ENCODE measurements around the gene CBFA2T2.
A peak's percentile ranks its signal among the peaks of the same experiment; 100 is the strongest.
"Not testable (repeated sequence)": the region's sequence is repeated elsewhere in the genome, so short reads cannot be mapped to it uniquely, and the experiment has no call there.

Gene CBFA2T2

DNA sequence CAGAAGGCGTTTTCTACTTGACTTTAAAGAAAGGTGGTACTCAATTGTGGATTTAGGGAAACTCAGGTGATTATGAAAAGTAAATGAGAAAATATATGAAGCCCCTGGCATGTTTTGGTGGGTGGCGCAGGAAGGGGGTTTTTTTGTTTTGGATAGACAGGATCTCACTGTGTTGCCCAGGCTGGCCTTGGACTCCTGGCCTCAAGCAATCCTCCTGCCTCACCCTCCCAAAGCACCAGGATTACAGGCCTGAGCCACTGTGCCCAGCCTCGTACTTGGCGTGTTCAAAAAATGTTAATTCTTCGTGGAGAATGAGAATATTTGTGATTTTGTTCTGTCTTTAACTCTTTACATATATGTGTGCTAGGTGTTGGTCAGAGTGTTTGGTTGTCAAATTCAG, 140.1 kb downstream of the CBFA2T2 start:
- DNase-seq, result no peak

DNA sequence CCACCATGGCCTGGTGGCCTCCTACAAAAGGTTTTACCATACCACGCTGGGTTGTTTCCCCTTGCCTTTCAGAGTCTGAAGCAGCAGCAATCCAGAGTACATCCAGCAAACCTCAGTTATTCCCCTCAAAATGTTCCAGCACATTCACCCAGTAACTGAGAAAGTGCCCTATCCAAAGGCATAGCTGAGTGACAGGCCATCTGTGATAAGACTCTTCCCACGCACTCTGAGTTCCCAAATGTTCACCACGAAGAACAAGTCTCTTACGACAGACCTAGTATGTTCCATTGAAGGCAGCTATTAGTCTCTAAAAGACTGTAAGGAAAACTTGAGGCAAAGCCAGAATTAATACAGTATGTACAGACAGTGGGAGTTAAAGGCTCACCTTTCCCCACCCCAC, 140.6 kb downstream of the CBFA2T2 start:
- no peak for DNase-seq

DNA sequence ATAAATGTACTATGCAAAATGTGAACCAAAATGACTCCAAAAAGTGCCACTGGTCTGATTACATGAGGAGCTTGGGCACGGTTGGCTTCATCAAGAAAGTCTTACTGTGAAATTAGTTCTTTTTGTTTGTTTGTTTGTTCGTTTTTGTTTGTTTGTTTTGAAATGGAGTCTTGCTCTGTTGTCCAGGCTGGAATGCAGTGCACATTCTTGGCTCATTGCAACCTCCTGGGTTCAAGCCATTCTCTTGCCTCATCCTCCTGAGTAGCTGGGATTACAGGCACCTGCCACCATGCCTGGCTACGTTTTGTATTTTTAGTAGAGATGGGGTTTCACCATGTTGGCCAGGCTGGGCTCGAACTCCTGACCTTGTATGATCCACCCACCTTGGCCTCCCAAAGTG, 142.0 kb downstream of the CBFA2T2 start:
- DNase-seq, result not testable (repeated sequence)

DNA sequence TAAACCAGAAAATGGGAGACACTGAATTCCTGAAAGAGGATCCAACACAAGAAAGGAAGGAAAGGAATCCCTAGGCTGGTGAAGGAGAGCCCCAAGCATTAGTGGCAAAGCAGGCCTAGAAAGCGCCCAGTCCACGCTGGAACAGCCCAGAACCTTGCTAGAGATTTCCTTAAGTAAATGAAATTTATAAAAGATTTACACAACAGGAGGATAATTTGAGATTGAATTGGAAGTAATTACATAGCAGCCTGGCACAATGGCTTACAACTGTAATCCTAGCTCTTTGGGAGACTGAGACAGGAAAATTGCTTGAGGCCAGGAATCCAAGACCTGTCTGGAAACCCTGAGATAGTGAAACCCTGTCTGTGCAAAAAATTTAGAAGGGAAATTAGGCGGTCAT, 145.4 kb downstream of the CBFA2T2 start:
- DNase-seq, result no peak

GRCh38 chr20:33636776-33637175, 146.9 kb downstream of the CBFA2T2 start:
- no peak for DNase-seq

DNA sequence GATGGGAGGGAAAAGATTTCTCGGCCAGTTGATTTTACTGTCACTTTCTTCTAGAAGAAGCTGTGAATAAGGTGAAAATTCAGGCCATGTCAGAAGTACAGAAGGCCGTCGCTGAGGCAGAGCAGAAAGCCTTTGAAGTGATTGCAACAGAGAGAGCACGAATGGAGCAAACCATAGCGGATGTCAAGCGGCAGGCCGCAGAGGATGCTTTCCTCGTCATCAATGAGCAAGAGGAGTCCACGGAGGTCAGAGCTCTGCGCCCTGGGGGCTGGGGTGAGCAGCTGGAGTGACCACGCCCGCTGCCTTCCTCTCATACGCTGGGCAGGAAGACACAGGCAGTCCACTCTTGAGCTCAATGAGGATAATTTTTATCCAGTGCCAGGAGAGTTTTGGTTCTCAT, 150.4 kb downstream of the CBFA2T2 start:
- DNase-seq, result no peak

DNA sequence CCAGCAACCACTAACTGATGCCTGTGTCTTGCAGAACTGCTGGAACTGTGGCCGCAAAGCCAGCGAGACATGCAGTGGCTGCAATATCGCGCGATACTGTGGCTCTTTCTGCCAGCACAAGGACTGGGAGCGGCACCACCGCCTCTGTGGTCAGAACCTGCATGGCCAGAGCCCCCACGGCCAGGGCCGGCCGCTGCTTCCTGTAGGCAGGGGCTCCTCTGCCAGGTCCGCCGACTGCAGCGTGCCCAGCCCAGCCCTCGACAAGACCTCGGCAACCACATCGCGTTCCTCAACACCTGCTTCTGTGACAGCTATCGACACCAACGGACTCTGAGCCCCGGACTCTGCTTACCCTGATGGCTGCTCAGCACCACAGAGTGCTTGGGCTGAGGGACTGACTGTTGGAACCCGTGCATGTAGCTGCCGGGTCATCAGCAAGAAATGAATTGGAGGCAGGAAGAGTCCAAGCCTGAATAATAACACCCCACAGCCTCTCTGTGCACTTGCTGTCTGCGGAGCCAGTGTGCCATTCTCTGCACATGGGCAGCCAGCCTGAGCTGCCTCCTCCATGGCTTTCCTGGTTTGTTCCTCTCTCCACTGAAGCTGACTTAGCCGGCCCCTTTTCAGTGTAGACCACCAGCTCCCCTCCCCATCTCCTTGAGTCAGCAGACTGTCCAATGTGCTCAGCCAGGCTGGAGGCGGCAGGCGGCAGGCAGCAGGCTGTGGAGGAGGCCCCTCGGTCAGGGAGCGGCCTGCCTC, 154.6 kb downstream of the CBFA2T2 start:
- DNase-seq, result no peak

DNA sequence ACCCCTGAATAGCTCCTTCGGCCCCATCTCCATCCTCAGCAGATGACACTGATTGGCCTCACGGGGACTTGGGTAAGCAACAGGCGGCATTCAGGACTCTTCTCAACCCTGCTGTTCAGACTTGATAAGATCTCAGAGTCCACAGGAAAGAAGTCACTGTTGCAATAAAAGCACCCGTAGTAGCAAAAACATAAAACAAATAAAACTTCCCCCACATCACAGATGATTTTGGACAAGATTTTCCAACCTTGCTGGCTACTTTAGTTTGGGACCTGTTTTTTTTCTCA, 155.1 kb downstream of the CBFA2T2 start:
- DNase-seq, result no peak

- DNase-seq, result no peak
Measured at GRCh38 chr20:33645396-33645795, 155.5 kb downstream of the CBFA2T2 start.

DNA sequence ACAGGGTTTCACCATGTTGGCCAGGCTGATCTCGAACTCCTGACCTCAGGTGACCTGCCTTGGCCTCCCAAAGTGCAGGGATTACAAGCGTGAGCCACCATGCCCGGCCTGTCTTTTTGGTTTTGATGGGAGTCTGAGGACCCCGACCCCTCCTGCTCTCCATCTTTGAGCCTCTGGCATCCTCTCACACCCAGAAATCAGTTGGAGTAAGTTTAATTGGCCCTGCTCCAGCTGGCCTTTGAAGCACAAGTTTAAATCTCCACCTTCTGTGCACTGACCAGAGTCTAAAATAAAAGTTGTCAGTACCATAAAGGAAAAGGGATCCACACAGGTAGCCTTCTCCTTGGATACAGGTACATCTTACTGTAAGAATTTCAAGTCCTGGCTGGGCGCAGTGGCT, 156.3 kb downstream of the CBFA2T2 start:
- DNase-seq, result no peak

DNA sequence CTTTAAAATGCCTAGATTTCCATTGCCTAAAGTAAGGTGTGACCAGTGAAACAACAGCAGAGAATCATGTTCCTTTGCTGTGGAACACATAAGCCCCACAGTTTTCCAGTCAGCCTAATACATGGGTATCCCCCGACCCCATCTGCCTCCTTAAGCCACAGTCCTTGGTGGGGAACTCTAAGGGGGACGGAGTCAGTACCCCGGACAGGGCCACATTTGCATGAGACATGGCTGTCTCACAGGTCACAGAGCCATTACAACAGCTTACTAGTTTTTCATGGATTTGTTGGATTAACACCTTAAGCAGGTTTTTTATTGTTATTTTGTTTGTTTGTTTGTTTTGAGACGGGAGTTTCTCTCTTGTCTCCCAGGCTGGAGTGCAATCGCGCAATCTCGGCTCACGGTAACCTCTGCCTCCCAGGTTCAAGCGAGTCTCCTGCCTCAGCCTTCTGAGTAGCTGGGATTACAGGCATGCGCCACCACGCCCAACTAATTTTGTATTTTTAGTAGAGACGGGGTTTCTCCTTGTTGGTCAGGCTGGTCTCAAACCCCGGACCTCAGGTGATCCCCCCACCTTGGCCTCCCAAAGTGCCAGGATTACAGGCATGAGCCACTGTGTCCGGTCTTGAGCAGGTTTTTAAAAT, 157.2 kb downstream of the CBFA2T2 start:
- DNase-seq, result not testable (repeated sequence)

DNA sequence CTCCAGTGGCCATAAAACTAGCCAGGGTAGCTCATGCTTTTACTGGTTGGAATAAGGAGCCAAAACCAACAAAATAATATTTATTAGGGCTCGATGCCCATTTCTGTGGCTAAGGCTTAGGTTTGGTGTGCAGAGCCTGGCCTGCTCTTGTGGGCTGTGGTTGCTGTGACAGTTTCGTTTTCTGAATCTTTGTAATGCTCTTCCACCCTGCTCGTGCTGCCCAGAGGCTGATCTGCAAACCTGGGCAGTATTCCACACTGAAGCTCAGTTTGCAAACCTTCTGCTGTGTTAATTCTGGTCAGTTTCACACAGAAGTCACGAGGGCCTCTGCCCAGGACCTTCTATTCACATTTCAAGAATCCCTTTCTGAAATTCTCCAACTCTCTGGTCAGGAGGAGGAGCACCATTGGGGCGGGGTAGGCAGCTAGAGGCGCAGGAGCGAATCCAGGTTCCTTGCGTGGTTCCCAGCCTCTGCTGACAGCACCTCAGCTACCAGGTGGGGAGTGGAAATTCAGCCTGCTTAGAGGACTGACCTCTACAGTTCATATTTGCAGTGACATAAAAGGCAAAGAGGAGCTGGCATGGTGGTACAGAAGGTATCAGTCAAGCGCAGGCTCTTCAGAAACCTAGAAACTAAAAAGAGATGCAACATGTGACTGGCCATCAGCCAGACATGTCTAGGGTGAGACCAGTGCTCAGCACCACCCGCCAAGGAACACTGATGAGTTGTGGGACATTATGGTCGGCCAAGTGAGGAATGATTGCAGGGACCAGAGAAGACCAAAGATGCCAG, 157.9 kb downstream of the CBFA2T2 start:
- no peak for DNase-seq

- no peak for DNase-seq
Measured at GRCh38 chr20:33648396-33649004, 158.6 kb downstream of the CBFA2T2 start.

GRCh38 chr20:33649201-33649681, 159.3 kb downstream of the CBFA2T2 start:
- no peak for DNase-seq

- peak; percentile 21 for DNase-seq
Measured at GRCh38 chr20:33650111-33650752, 160.3 kb downstream of the CBFA2T2 start.

- peak; percentile 17 for DNase-seq
Measured at GRCh38 chr20:33650753-33651561, 161.1 kb downstream of the CBFA2T2 start.

GRCh38 chr20:33651562-33652048, 161.7 kb downstream of the CBFA2T2 start:
- DNase-seq, result peak; percentile 25

GRCh38 chr20:33653218-33653899, 163.5 kb downstream of the CBFA2T2 start:
- DNase-seq, result peak; percentile 81

DNA sequence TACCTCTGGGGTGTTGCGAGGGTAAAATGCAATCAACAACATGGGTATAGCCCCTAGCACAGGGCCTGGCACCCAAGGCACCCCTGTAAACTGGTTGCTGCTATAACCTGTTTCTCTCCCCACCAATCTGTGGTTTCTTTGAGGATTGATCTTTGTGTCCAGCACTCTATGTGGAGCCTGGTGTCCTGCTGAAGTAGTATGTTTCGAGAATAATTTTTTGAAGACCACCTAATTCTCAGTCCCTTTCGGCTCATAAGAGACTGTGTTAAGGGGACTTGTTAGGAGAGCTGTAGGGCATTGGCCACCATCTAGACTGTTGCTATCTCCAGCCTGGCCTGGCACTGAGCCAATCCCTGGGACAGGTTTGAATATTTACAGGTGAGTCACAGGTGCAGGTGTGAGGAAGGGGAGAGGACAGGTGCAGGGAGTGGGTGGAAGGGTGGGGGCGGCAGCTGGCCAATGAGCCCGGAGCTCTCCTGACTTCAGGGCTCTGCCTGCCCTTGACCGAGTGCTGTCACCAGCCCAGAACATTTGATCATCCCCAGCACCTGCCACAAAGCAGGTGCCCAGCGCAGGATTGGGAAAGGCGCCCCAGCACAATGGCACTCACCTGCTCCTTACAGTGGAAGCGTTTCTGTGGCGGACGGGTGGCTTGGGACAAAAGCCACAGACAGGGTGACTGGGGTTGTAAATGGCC, 164.2 kb downstream of the CBFA2T2 start:
- DNase-seq, result no peak

- DNase-seq, result no peak
Measured at GRCh38 chr20:33654680-33655161, 164.8 kb downstream of the CBFA2T2 start.
